HG02610 (cell line): ENCODE measurements around the gene EYA2.
"Not testable (repeated sequence)": the region's sequence is repeated elsewhere in the genome, so short reads cannot be mapped to it uniquely, and the experiment has no call there.

Experiments used
- ATAC-seq: cut with Tn5 transposase; IDR thresholded peaks from one replicate; pipeline ENCODE4 v1.9.1; 2021; ENCODE audit warnings: mild to moderate bottlenecking, moderate library complexity; ENCODE audit not compliant: unreplicated experiment

The EYA2 gene

DNA sequence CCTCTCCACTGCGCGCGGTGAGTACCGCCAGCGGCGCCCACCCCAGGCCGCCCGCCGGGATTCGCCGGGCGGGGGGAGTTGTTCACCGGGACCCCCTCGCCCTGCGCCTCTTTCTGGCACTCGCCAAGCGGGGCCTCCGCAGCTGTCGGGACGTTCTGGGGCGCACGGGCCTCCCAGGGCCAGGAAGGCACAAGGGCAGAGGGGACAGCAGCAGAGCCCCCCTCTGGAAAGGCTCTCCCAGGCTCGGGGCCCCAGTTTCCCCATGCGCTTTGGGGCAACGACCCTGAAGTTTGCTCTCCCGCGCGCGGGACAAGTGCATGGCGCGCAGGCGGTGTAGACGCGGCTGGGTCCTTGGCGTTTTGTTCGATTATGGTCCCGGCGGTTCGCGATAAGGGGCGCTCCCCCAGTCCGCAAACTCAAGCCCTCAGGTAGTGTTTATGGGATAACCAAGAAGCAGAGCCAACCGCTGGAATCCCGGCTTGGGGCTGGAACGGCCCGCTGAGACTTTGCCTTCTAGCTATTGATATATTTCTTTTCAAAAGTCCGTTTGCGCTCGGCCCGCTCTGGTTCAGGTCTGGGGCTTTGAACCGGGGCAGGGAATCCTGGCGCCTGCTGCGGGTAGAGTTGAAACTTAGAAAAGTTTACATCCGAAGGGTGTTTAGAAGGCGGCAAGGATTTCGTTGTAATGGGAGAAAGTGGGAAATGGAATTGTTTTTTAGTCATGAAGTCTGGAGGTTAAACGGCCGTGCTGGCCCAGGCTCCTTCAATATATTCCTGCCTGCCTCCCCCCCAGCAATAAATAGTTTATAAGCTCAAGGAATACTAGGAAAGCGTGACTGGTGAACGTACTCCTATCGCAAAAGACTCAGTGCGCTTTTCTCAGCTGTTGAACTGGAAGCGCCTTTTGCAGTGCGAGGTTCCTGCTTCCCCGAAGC lies 595 bp downstream of the EYA2 start:
- ATAC-seq = no peak

DNA sequence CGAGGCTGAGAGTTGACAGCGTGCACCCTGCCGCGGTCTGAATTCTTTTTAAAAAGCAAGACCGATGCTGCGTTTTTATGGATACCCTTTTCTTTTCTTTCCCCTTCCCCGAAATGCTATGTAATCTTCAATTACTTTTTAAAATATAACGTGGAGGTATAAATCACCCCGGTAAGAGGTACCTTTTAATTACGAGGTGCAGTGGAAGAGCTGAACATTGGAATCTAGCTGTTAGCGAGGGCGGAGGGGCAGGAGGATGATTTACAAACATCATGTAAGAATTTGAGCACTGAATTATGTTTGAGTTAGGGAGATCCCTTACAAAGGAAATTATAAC lies 1.2 kb downstream of the EYA2 start:
- no peak for ATAC-seq

DNA sequence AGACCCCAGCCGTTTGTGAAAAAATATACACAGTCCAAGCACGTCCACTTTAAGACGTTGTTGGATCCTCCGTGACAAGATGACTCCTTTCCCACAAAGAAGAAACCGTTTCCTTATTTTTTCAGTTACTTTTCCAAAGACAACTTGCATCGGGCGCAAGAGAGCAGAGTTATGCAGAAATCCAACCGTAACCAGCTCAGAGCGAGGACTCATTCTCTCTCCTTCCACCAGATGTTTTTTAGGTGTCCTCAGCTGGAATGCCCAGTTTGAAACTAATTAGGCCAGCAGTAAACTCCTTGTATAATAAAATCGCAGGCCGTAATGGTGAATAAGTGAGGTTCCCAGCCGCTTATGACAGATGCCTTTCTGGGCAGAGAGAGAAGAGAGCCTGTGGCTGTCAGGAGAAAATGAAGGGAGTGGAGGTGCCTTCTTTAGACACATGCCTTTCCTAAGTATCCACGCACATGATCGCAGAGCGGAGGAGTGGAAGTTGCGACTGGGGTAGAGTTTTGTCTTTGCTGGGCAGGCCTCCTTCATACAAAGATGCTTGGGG lies 2.8 kb downstream of the EYA2 start:
- no peak for ATAC-seq

DNA sequence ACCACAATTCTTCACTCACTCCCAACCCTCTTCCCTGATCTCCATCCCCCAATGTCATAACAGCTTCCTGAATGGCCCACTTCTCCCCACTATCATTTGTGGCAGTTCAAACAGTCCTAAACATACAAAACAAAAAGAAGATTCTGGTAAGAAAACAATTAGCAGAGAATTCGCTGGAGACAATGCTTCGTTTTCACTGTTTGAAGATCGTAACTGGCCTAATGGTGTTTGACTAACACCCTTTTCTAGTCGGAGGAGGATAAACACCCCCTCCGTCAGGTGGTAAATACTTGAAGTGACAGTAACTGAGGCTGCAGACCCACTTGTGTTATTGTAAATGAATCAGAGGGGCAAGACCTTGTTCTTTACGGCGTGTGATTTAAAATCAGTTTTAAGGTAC lies 3.8 kb downstream of the EYA2 start:
- ATAC-seq = no peak

DNA sequence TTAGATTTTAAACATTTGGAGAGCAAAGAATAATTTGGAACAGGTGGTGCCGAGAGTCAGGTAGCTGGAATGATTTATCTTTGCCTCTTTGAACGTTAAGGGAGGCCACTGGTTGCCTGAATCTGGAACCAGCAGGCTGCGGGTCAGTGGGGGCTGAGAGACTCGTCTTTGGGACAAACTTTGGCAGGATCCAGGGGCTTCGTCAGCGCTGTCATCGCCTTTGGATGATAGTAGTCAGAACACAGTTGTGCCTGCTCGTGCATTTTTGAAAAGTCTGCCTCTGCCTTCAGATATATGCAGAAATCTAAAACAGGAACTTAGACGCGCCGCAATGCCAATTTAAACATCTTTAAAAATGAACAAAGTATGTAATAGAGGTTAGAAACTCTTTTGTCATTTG lies 5.0 kb downstream of the EYA2 start:
- no peak for ATAC-seq

DNA sequence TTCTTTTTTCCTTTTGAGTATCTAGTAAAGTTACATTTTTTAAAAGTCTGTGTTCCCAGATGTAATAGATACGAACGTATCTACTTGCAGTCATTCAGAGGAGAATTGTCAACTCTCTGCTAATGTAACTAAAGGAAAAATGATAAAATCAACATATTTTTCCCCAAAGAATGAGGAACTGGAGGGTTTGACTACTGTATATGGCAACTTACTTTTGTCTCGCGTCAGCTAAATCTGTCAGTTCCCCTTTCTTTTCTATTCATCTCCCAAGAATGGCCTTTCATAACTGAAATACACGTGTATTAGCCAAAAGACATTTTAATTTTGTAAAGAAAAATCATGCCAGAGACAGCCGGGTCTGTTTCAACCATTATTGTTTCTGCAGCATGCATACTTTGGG lies 5.4 kb downstream of the EYA2 start:
- no peak for ATAC-seq

DNA sequence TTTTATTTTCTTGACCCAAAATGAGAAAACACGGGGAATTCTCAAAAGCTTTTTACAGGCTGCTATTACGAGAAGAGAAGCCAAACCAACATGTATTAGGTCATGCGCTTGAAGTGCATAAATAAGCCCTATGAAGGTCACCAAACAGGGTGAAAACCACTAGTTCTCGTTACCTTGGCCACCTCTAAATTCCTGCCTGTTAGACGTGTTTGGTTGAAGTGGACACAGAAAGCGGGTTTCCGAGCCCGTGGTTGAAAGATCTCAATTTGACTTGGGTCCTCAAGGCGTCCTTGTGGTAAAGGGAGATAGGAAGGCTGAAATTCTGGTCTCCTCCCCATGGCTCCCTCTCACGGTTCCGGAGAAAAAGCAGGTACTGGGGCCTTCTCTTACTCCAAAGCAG lies 6.2 kb downstream of the EYA2 start:
- no peak for ATAC-seq

DNA sequence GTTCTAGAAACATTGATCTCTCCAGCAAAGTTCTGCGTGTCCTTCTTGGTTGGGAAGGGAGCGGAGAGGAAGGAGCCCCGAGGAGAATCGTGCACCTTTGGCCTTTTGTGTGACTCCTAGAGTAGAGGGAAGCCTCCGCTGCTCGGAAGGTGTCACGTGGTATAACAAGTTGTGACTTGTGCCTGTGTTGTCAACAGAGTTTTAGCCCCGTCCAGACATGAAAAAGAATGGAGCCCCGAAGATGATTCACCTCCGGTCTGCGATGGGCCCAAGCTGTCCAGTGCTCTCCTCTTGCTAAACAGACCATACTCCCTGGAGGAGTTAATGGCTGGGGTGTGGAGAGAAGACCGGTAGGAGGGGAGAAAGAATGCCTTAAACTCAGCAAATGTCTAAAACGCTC lies 7.0 kb downstream of the EYA2 start:
- no peak for ATAC-seq

DNA sequence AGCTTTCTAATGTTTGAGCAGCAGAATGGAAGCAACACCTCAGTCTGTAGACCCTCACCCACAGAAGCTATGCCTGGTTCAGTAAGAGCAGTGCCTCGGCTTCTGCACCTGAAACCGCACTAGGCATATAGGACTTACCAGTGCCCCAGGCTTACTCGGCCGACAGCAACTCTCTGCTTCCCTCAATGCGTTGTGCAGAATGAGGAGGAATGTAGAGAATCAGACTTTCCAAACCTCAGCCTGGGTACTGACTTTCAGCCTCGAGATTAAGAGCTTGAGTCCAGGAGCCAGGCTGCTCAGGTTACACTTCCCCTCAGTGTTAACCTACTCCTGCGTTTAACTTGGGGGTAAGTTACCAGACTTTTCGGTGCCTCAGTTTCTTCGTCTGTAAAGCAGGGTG lies 8.6 kb downstream of the EYA2 start:
- no peak for ATAC-seq

DNA sequence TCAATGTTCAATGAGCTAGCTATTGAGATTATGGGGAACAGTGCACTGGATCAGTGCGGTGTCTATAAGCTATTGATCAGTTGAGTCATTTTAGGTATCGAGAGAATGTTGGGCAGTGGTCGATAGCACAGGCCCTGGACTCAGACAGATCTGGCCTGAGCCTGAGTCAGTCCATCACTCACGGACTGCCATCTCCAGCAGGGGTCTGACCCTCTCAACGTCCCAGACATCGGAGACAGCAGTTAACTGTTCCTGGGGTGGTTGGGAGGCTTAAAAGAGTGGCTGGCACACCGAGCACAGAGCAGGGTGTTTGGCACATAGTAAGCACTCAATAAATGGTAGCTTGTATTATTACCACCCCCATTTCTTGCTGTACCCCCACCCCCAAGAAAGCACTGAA lies 9.3 kb downstream of the EYA2 start:
- ATAC-seq = no peak

DNA sequence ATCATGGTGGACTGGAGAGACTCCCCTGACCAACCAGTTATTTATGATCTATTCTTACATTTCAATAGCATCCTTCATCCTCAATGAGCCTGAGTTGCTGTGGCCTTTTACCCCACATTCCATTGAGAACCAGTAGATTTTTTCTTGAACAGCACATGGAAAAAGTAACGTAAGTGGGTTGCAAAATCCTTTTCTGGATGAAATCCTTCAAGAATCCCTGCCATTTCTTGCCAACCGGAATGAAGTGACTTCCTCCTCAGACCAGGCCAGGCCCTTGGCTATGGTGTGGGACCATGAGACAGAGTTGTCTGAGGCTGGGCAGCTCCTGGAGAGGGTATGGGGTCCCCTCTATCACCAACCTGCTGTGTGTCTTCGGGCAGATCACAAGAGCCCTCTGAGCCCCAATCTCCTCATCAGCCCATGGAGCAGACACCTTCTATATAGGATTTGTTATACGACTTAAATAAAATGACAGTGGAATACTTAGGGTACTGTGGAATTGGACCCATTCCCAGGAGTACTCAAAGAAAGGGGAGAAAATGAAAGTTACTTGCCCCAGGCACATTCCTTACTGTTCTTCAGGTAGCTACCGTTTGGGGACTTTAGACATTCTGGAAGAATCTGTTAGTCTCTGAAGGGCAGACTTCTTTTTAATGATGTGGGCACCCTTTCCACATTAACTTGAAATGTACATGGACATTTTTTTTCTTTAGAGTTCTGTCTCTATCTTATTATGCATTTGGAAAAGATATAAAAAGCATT lies 10.9 kb downstream of the EYA2 start:
- no peak for ATAC-seq

DNA sequence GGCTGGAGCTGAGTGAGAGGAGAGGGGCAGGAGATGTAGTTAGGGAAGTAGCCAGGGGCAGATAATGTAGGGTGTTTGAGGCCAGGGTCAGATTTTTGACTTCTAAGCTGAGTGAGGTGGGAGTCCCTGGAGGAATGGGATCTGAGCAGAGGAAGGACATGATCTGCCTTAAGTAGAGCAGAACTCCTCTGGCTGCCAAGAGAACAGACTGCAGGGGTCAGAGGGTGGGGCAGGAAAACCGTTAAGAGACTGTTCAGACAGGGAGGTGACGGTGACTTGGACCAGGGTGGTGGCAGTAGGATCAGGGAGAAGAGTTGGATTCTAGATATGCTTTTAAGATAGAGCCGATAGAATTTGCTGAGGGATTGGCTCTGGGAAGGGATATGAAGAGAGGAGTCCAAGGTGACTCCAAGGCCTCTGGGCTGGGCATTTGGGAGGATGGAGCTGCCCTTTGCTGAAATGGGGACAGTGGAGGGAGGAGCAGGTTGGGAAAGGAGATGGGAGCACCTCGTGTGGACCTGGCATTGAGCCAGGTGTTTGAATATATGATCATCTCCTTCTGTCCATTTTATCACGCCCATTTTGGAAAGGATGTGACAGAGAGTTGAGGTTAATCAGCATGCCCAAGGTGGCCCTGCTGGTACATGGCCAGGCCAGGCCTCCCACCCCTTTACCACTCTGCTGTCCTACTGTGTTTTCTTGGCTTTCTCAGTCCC lies 18.8 kb downstream of the EYA2 start:
- no peak for ATAC-seq

DNA sequence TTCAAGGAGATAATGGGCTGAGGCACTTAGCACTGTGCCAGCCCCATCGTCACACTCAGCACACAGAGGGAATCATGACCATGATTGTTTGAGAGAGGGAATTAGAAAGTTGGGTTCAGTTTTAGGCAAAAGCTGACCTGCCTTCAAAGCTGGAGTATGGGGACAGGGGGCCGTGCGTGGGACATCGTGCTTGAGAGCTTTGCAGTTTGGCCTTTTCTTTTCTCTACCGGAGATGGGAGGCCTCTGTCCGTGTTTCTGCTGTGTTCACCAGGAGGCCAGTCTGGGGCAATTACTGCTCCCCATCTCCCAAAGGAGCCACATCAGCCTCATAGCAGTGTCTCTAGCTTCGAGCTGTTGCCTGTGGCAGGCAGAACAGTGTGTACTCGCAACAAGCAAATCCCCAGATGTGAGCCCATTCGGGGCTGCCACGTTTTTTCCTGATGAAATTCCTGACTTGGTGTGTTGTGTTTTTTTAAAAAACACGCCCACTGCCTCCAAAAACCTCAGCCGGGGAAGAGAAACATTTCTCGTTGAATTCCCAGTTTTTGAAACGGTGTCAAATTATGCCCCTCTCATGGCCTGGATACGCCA lies 20.2 kb downstream of the EYA2 start:
- no peak for ATAC-seq

DNA sequence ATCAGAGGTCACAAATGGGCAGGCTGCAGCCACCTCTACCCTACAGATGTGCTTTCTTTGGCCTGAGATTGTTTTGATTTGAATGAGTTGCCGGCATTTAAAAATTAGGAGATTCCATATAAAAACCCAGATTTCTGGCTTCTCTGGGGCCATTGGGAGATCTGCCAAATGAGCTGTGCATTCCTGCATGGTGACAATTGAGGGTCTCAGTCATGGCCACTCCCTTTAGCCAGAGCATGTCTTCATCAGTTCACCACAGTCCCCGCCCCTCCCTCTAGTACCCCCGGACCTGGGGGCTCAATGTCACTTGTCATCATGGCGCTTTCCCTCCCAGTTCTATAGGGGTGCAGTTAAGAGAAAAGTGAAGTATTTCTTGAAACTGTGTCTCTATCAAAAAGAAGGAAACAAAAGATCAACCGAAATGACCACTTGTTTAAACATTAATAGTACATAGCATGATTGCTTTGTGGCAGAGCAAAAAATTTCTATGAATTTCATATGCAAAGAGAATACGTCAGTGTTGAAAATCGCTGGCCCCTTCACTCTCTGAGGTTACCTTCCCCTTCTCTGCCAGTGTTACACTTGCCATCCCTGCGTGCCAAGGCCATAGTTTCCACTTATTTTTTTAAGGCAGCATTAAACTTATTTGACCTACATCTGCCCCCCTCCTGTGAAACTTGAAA lies 21.1 kb downstream of the EYA2 start:
- ATAC-seq = no peak

DNA sequence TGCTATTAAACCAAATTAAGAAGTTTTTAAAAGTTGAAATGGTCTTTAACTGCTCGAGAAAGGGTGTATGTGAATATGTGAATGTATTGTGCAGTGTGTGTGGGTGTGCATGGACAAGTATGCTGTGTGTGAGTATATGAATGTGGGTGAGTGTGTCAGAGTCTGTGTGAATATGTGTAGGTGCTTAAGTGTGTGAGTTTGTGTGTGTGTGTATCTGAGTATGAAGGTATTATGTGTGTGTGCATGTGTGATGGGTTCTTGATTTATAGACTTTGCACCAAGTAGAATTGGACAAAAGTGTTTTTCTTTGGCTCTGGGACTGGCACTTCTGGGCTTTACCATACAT lies 21.6 kb downstream of the EYA2 start:
- ATAC-seq = no peak

DNA sequence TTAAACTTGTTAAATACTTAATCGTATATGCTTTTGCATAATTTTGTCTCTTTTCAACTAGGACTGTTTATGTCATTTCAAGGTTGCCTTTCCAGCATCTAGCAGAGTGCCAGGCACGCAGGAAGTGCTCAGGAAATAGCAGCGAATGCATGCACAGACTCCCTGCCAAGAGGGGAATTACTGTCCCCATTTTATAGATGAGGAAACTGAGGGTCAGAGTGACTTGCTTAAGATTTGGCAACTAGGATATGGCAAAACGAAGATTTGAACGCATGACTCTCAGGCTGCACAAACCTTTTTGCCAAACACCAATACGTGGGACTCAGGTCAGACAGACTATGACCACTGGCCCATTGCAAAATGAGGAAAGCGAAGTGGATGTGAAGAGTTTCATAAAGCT lies 22.5 kb downstream of the EYA2 start:
- no peak for ATAC-seq

DNA sequence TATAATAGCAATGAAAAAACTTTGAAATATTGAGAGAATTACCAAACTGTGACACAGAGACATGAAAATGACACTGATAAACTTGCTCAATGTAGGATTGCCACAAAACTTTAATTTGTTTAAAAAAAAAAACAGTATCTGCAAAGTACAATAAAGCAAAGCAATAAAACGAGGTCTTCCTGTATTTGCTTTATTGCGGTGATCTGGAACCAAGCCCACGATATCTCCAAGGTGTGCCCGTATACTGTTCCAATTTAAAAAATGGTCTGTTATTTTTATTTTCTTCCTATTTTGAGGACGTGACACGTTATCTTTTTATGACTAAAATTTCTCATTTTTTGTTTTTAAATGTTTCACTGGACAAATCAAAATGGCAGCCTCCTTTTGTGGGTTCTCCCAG lies 25.5 kb downstream of the EYA2 start:
- ATAC-seq = no peak

DNA sequence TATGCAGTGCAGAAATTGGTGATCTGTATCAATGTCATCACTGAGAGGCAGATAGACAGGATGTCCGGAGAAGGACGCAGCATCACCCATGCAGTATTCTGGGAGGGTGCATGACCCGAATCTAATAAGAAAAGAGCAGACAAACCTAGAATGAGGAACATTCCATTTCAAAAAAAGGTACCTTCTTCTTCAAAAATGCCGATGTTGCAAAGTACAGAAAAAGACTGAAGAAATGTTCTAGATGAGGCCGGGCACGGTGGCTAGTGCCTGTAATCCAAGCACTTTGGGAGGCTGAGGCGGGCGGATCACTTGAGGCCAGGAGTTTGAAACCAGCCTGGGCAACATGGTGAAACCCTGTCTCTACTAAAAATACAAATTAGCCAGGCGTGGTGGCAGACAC lies 28.2 kb downstream of the EYA2 start:
- not testable (repeated sequence) for ATAC-seq

DNA sequence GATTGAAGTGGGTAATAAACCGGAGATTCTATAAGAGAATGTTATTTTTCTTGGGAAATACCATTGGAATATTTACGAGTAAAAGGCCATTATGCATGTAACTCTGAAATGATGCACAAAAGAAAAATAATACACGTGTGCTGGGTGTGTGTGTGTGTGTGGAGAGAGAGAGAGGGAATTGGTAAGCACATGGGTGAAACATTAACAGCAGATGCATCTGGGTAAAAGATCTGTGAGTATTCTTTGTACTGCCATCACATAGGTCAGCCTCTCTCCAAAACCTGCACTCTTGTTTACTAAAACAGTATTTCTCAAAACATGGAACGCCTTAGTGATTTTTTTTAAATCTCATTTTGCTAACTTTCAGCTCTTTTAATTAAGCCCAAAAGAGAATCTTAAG lies 28.9 kb downstream of the EYA2 start:
- ATAC-seq = no peak

DNA sequence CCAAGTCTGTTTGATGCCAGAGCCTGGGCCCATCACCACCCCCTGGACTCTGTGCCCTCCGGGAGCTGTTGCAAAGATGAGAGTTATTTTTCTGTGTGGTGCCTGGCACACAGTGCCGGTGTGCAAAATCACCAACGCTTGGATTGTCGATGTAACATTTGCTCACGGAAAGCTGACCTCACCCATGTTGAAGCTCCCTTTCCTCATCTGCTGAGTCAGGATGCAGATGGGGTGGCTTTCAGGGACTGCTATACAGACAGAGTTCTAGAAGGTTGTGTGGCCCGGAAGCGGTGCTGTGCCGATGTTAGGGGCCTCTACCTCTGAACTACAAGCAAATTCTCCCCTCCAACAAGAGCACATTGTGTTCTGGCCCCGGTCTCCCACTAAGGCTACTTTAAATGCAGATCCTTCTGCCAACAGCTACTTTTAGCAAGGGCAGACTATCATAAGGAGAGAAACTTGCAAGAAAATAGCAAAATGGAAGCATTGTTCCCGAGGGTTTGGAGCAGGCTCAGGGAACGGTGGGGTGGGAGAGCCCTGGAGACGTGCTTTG lies 34.0 kb downstream of the EYA2 start:
- ATAC-seq = no peak
